ENCODE data around the gene IFITM1. TPM values are rescaled to one million over a fixed set of nuclear protein-coding genes. Genes with fewer than 3 reads are reported as not detected.

The IFITM1 gene
- total and polyA plus RNA-seq, 2 of the 13 experiments (the other 11 are each of a cell fraction or from before 2014, with no cell fraction given) = 0.38 to 11.1 TPM

DNA sequence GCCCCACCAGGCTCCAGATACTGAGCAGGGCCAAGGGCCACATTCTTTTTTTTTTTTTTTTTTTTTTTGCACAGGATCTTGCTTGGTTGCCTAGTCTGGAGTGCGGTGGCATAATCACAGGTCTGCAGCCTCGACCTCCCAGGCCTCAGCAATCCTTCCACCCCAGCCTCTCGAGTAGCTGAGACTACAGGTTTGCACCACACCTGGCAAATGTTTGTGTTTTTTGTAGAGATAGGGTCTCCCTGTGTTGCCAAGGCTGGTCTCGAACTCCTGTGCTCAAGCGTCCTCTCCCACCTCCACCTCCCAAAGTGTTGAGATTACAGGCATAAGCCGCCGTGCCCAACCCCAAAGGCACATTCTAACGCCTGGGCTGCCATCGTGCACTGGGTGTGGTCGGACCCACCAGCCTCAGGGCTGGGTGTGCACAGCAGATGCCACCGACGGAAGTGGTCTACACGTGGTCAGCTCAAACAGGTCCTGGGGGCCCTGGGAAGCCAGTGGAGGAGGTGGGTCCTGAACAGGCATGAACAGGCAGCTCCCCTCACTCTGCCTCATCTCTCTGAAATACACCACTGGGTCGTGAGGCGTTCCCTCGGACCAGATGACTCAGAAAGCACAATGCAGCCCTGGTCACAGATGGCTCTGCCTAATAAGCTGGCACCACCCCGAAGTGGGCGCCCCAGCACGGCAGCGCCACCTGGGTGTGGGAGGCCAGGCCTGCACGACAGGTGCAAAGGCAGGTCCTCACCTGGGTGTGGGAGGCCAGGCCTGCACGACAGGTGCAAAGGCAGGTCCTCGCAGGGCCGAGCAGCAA, 50.3 kb downstream of the IFITM1 start (continued):
- TF ChIP-seq ZNF20 (CRISPR knock-in tag; IDR thresholded peaks at IDR 0.05) = no peak
- no peak for TF ChIP-seq RBM39 (IDR thresholded peaks at IDR 0.05; ENCODE audit: low read depth, low read length, poor library complexity, severe bottlenecking)
- TF ChIP-seq KDM5B (CRISPR knock-in tag; IDR thresholded peaks at IDR 0.05; ENCODE audit: borderline replicate concordance) = 0 out of 2 replicates have a peak, but pooled peaks have one; percentile 45
- TF ChIP-seq DR1 (CRISPR knock-in tag; IDR thresholded peaks at IDR 0.05) = 0 out of 2 replicates have a peak, but pooled peaks have one; percentile 43
- TF ChIP-seq SKI (IDR thresholded peaks at IDR 0.05; ENCODE audit: partially characterized antibody) = peak; percentile 24
- 0 out of 2 replicates have a peak, but pooled peaks have one; percentile 30 for TF ChIP-seq JUND (CRISPR knock-in tag; IDR thresholded peaks at IDR 0.05)
- TF ChIP-seq, protein P1, sequence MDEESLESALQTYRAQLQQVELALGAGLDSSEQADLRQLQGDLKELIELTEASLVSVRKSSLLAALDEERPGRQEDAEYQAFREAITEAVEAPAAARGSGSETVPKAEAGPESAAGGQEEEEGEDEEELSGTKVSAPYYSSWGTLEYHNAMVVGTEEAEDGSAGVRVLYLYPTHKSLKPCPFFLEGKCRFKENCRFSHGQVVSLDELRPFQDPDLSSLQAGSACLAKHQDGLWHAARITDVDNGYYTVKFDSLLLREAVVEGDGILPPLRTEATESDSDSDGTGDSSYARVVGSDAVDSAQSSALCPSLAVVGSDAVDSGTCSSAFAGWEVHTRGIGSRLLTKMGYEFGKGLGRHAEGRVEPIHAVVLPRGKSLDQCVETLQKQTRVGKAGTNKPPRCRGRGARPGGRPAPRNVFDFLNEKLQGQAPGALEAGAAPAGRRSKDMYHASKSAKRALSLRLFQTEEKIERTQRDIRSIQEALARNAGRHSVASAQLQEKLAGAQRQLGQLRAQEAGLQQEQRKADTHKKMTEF (CRISPR knock-in tag; IDR thresholded peaks at IDR 0.05) = no peak
- no peak for TF ChIP-seq KMT2B (CRISPR knock-in tag; IDR thresholded peaks at IDR 0.05)
- TF ChIP-seq GATAD2A (CRISPR knock-in tag; IDR thresholded peaks at IDR 0.05) = peak; percentile 74
- TF ChIP-seq EHMT2 (IDR thresholded peaks at IDR 0.05; ENCODE audit: borderline replicate concordance, low read depth, low read length) = no peak
- no peak for TF ChIP-seq ZC3H13 (CRISPR knock-in tag; IDR thresholded peaks at IDR 0.05)
- TF ChIP-seq ATAD3A (CRISPR knock-in tag; IDR thresholded peaks at IDR 0.05) = no peak
- peak; percentile 21; the same call in 1 of the 2 replicates for TF ChIP-seq YEATS4 (CRISPR knock-in tag; IDR thresholded peaks at IDR 0.05; ENCODE audit: borderline replicate concordance)
- TF ChIP-seq DNMT3B (CRISPR knock-in tag; conservative IDR thresholded peaks at IDR 0.05) = no peak
- TF ChIP-seq JARID2 (CRISPR knock-in tag; IDR thresholded peaks at IDR 0.05; ENCODE audit: insufficient replicate concordance) = peak; percentile 70
- TF ChIP-seq HIVEP1 (CRISPR knock-in tag; IDR thresholded peaks at IDR 0.05) = peak; percentile 25; the same call in 1 of the 2 replicates
- no peak for TF ChIP-seq TAF15 (IDR thresholded peaks at IDR 0.05; ENCODE audit: low read depth, low read length, poor library complexity, severe bottlenecking)
- peak; percentile 86 for TF ChIP-seq XRCC5 (optimal IDR thresholded peaks at IDR 0.05; ENCODE audit: low read length)
- 0 out of 4 replicates have a peak, but pooled peaks of 1 of the 2 experiments have one; percentile 20 for TF ChIP-seq KLF16 (CRISPR knock-in tag; IDR thresholded peaks at IDR 0.05)
- TF ChIP-seq, protein P2, sequence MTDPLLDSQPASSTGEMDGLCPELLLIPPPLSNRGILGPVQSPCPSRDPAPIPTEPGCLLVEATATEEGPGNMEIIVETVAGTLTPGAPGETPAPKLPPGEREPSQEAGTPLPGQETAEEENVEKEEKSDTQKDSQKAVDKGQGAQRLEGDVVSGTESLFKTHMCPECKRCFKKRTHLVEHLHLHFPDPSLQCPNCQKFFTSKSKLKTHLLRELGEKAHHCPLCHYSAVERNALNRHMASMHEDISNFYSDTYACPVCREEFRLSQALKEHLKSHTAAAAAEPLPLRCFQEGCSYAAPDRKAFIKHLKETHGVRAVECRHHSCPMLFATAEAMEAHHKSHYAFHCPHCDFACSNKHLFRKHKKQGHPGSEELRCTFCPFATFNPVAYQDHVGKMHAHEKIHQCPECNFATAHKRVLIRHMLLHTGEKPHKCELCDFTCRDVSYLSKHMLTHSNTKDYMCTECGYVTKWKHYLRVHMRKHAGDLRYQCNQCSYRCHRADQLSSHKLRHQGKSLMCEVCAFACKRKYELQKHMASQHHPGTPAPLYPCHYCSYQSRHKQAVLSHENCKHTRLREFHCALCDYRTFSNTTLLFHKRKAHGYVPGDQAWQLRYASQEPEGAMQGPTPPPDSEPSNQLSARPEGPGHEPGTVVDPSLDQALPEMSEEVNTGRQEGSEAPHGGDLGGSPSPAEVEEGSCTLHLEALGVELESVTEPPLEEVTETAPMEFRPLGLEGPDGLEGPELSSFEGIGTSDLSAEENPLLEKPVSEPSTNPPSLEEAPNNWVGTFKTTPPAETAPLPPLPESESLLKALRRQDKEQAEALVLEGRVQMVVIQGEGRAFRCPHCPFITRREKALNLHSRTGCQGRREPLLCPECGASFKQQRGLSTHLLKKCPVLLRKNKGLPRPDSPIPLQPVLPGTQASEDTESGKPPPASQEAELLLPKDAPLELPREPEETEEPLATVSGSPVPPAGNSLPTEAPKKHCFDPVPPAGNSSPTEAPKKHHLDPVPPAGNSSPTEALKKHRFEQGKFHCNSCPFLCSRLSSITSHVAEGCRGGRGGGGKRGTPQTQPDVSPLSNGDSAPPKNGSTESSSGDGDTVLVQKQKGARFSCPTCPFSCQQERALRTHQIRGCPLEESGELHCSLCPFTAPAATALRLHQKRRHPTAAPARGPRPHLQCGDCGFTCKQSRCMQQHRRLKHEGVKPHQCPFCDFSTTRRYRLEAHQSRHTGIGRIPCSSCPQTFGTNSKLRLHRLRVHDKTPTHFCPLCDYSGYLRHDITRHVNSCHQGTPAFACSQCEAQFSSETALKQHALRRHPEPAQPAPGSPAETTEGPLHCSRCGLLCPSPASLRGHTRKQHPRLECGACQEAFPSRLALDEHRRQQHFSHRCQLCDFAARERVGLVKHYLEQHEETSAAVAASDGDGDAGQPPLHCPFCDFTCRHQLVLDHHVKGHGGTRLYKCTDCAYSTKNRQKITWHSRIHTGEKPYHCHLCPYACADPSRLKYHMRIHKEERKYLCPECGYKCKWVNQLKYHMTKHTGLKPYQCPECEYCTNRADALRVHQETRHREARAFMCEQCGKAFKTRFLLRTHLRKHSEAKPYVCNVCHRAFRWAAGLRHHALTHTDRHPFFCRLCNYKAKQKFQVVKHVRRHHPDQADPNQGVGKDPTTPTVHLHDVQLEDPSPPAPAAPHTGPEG (CRISPR knock-in tag; IDR thresholded peaks at IDR 0.05) = no peak
- TF ChIP-seq CREM (IDR thresholded peaks at IDR 0.05) = no peak
- no peak for TF ChIP-seq CREM (CRISPR knock-in tag; IDR thresholded peaks at IDR 0.05)
- peak; percentile 53; the same call in 1 of the 2 replicates for TF ChIP-seq SAP130 (CRISPR knock-in tag; IDR thresholded peaks at IDR 0.05; ENCODE audit: low read depth)
